GM12878 (cell line): ENCODE results near the gene BMP2K. TPM values are rescaled to one million over a fixed set of nuclear protein-coding genes. Genes with fewer than 3 reads are reported as not detected.
A peak's percentile ranks its signal among the peaks of the same experiment; 100 is the strongest.

Experiments
- ATAC-seq: fragments of 200-7000 bp; cut with Tn5 transposase; 3 replicates; pipeline ENCODE4 v1.9.1; 2020; ENCODE audit warnings: mild to moderate bottlenecking, moderate library complexity
- BruUV-seq: library from RNA; stranded (reverse); fragments of 400-500 nt; replicated peaks from 2 replicates; lab custom pipeline; 2021; lab: Mats Ljungman, UMichigan
- CTCF ChIA-PET: fragments of 300-600 bp; sonication (Branson Sonifier 250); formaldehyde crosslinking; extraction: SDS; loops from one replicate; lab custom pipeline; 2021; ENCODE audit warnings: inconsistent platforms; lab: Yijun Ruan, JAX
- POLR2A ChIA-PET: fragments of 350-600 bp; formaldehyde crosslinking; extraction: SDS; loops from one replicate; lab custom pipeline; 2021; ENCODE audit warnings: inconsistent platforms; lab: Charles Lee
- RAD21 ChIA-PET: fragments of 300-600 bp; sonication (Branson Sonifier 250); formaldehyde crosslinking; loops from one replicate; lab custom pipeline; 2023; ENCODE audit warnings: antibody characterized with exemption; ENCODE audit not compliant: unreplicated experiment; lab: Charles Lee
- SMC1A ChIA-PET: fragments of 300-600 bp; sonication (Branson Sonifier 250); formaldehyde crosslinking; loops from one replicate; lab custom pipeline; 2023; ENCODE audit not compliant: unreplicated experiment, uncharacterized antibody; lab: Charles Lee
- DNase-seq: peaks from one replicate; pipeline ENCODE4 v3.0.0-alpha.2; 2011; ENCODE audit warnings: low read depth, low spot score
- FAIRE-seq: peaks from 3 replicates; lab custom pipeline; 2011; peaks lifted over from hg19 to GRCh38; lab: Jason Lieb, UNC
- H2AFZ ChIP-seq: 2 replicates; pipeline ENCODE4 v1.6.0; 2011; ENCODE audit warnings: low read depth, low read length, control low read depth; ENCODE audit not compliant: control insufficient read depth
- H3K27ac ChIP-seq: 2 replicates; pipeline ENCODE4 v1.5.1; 2011; ENCODE audit warnings: control low read depth; ENCODE audit not compliant: control insufficient read depth, insufficient read depth
- H3K27me3 ChIP-seq, 2 experiments: replicated peaks in 1 of 2; 2 replicates each; pipeline versions ENCODE4 v1.6.0 to v1.6.1; 2011; ENCODE audit warnings: low read length in 1 of 2; ENCODE audit not compliant: control insufficient read depth in 2 of 2, insufficient read depth in 2 of 2
- H3K36me3 ChIP-seq, 2 experiments: 2 replicates each; pipeline ENCODE4 v1.5.1; 2011; ENCODE audit warnings: low read length in 1 of 2; ENCODE audit not compliant: control insufficient read depth in 2 of 2, insufficient read depth in 2 of 2
- H3K4me1 ChIP-seq: 2 replicates; pipeline ENCODE4 v1.6.1; 2011; ENCODE audit warnings: mild to moderate bottlenecking, low read length, moderate library complexity, mixed read lengths; ENCODE audit not compliant: control insufficient read depth, insufficient read depth
- H3K4me2 ChIP-seq: 2 replicates; pipeline ENCODE4 v1.6.0; 2011; ENCODE audit warnings: control low read depth; ENCODE audit not compliant: control insufficient read depth, insufficient read depth
- H3K4me3 ChIP-seq: fragments of 200-600 bp; sonication (generic); 2 replicates; pipeline ENCODE4 v1.5.1; 2016
- H3K79me2 ChIP-seq: 2 replicates; pipeline ENCODE4 v1.6.0; 2011; ENCODE audit warnings: low read length; ENCODE audit not compliant: control insufficient read depth, insufficient read depth
- H3K9ac ChIP-seq: 2 replicates; pipeline ENCODE4 v1.8.0; 2011; ENCODE audit warnings: low read length, control low read depth, mixed read lengths; ENCODE audit not compliant: control insufficient read depth, insufficient read depth
- H3K9me3 ChIP-seq: replicated peaks from 3 replicates; pipeline ENCODE4 v1.5.1; 2011; ENCODE audit warnings: mild to moderate bottlenecking, low read length; ENCODE audit not compliant: control insufficient read depth, insufficient read depth
- H4K20me1 ChIP-seq: 2 replicates; pipeline ENCODE4 v1.6.0; 2011; ENCODE audit not compliant: control insufficient read depth, insufficient read depth
- ATF3 ChIP-seq: IDR thresholded peaks from 2 replicates; pipeline ENCODE4 v1.6.1; 2011; ENCODE audit warnings: low read depth, mild to moderate bottlenecking, low read length, moderate library complexity, borderline replicate concordance; ENCODE audit errors: extremely low read depth
- CBX3 ChIP-seq: fragments of 200-600 bp; sonication (generic); IDR thresholded peaks from 2 replicates; pipeline ENCODE4 v1.6.1; 2016; ENCODE audit warnings: low read depth, borderline replicate concordance
- CBX5 ChIP-seq: sonication (generic); IDR thresholded peaks from 2 replicates; pipeline ENCODE4 v1.6.1; 2016; ENCODE audit warnings: low read depth, moderate library complexity, mild to moderate bottlenecking, inconsistent platforms
- CHD4 ChIP-seq: fragments of 200-600 bp; sonication (generic); IDR thresholded peaks from 2 replicates; pipeline ENCODE4 v1.6.1; 2016; ENCODE audit warnings: mild to moderate bottlenecking
- FOS ChIP-seq: IDR thresholded peaks from 3 replicates; pipeline ENCODE4 v1.6.1; 2011; ENCODE audit warnings: borderline replicate concordance; ENCODE audit not compliant: insufficient read length; ENCODE audit errors: extremely low read depth
- JUNB ChIP-seq: IDR thresholded peaks from 2 replicates; pipeline ENCODE4 v1.6.1; 2016; ENCODE audit warnings: antibody characterized with exemption, mild to moderate bottlenecking
- MTA3 ChIP-seq: IDR thresholded peaks from 2 replicates; pipeline ENCODE4 v1.6.1; 2012; ENCODE audit warnings: low read length, inconsistent platforms, borderline replicate concordance
- MXI1 ChIP-seq: fragments of 150-350 bp; IDR thresholded peaks from 2 replicates; pipeline ENCODE4 v1.6.1; 2011; ENCODE audit warnings: low read depth, mild to moderate bottlenecking, inconsistent platforms, low read length, improper control_type of control experiment
- RB1 ChIP-seq: fragments of 450-650 bp; formaldehyde crosslinking; IDR thresholded peaks from 2 replicates; pipeline ENCODE4 v1.6.1; 2017; ENCODE audit warnings: mild to moderate bottlenecking, borderline replicate concordance
- STAT3 ChIP-seq: IDR thresholded peaks from 2 replicates; pipeline ENCODE4 v1.6.1; 2011; ENCODE audit warnings: low read depth, low read length, improper control_type of control experiment
- TARDBP ChIP-seq: IDR thresholded peaks from 2 replicates; pipeline ENCODE4 v1.6.1; 2016; ENCODE audit warnings: borderline replicate concordance
- ZNF207 ChIP-seq: fragments of 450-650 bp; IDR thresholded peaks from 2 replicates; pipeline ENCODE4 v1.6.1; 2014; ENCODE audit warnings: antibody characterized with exemption, mild to moderate bottlenecking, borderline replicate concordance
- ZNF384 ChIP-seq: IDR thresholded peaks from 2 replicates; pipeline ENCODE4 v1.6.1; 2012; ENCODE audit warnings: low read depth, mild to moderate bottlenecking, low read length, improper control_type of control experiment, borderline replicate concordance
- WGBS: methylation state at CpG from one replicate; pipeline ENCODE4 v1.1.6; 2016; ENCODE audit warnings: low lambda C conversion rate; ENCODE audit not compliant: insufficient replicate concordance, insufficient coverage; ENCODE audit errors: missing lambda C conversion rate; 5-methylcytosine and 5-hydroxymethylcytosine counted together
- in situ Hi-C: fragments of 300-500 bp; cut with MboI; formaldehyde crosslinking; loops from 9 replicates; pipeline ENCODE4 v1.14.3; 2018; ENCODE audit warnings: mixed read lengths
- intact Hi-C: fragments of 100-400 bp; cut with micrococcal nuclease; formaldehyde crosslinking; loops from one replicate; pipeline ENCODE4 v1.14.2; 2022; ENCODE audit not compliant: unreplicated experiment
- polyA plus RNA-seq, 11 experiments: library from polyadenylated mRNA; depleted of rRNA in 4 of 11; unstranded in 6 of 11; stranded (reverse) in 5 of 11; fragments of >200 nt; fragmentation: Nextera tagmentation in 4 of 11; fragmentation: Illumina TruSeq in 1 of 11; extraction: Ambion mirVana in 4 of 11; extraction: Trizol in 1 of 11; gene quantifications; 1 replicate in 1 of 11; 2 replicates in 10 of 11; pipeline versions ENCODE4 v1.2.1 to v1.2.3, GENCODE V29; 2011 to 2016; ENCODE audit warnings: inconsistent platforms in 2 of 11, missing spikeins in 2 of 11, low read depth in 1 of 11
- total RNA-seq, 4 experiments: library from RNA; depleted of rRNA in 3 of 4; stranded (reverse); fragments of >200 nt in 3 of 4; fragmentation: Illumina TruSeq in 1 of 4; extraction: Trizol in 1 of 4; gene quantifications; 2 replicates each; pipeline versions ENCODE4 v1.2.1 to v1.2.3, GENCODE V29; 2013 to 2021

The BMP2K gene
- total and polyA plus RNA-seq, 10 of the 15 experiments (the other 5 are each of a cell fraction or from before 2014, with no cell fraction given): 3.3 to 84.6 (median 24.8) TPM

GRCh38 chr4:78809928-78810835, 34.0 kb downstream of the BMP2K start:
- ChIA-PET SMC1A (interaction anchor here (0.7 to 4.6 kb wide), 27 partner anchors 9 to 200 kb away, joined by 3 to 35 read pairs (median 4); no protein-coding TSS in a partner anchor), RAD21 (interaction anchor here (0.5 to 2.0 kb wide), 10 partner anchors 9 to 106 kb away, joined by 3 to 7 read pairs (median 3); no protein-coding TSS in a partner anchor)
- H3K27me3 ChIP-seq: no peaks in the 10 kb centered on the region
- H3K79me2 ChIP-seq: peaks cover 17% of the 10 kb centered on the region
- in situ Hi-C loops: no loop called here
- TF ChIP-seq ZNF384 (no peak), ZNF207 (no peak), FOS (no peak), TARDBP (no peak), ATF3 (no peak), CBX3 (no peak), CBX5 (no peak), STAT3 (no peak), MTA3 (no peak), MXI1 (no peak), JUNB (no peak), CHD4 (no peak), RB1 (no peak)
- TF ChIP-seq, all 136 proteins: peak for 0
- FAIRE-seq (no peak), DNase-seq (no peak), ATAC-seq (peak; percentile 71)
- H2AFZ ChIP-seq: no peak overlapping the region
- H3K4me2 ChIP-seq: no peak overlapping the region
- no peak overlapping the region for H3K27ac ChIP-seq
- no TSS peak for BruUV-seq
- ChIA-PET POLR2A (interaction anchor here (1.1 to 2.7 kb wide), 2 partner anchors 10 to 34 kb away, joined by 4 to 15 read pairs; partner anchors contain the start of gene BMP2K), CTCF (interaction anchor here (0.8 to 1.9 kb wide), 9 partner anchors 9 to 165 kb away, joined by 3 to 10 read pairs (median 4); no protein-coding TSS in a partner anchor)
- no peaks in the 10 kb centered on the region for H3K4me1 ChIP-seq
- intact Hi-C loops: no loop called here
- peaks cover 6% of the 10 kb centered on the region for H3K9me3 ChIP-seq
- H3K4me3 ChIP-seq: no peak overlapping the region
- 92% methylated on average over 7 of the region's 7 CpGs for WGBS
- no peak overlapping the region for H3K9ac ChIP-seq
- H3K36me3 ChIP-seq: peaks cover 2 to 3% of the 10 kb centered on the region in 2 experiments; a peak in 2 of 4 replicates
- no peaks in the 10 kb centered on the region for H4K20me1 ChIP-seq
